Measurements from ENCODE around the gene EIF4G3. TPM values are rescaled to one million over a fixed set of nuclear protein-coding genes. Genes with fewer than 3 reads are reported as not detected.
A peak's percentile ranks its signal among the peaks of the same experiment; 100 is the strongest.

Gene EIF4G3
- polyA plus RNA-seq, 3 donors, result 5.1 to 34.2 (median 5.8) TPM

DNA sequence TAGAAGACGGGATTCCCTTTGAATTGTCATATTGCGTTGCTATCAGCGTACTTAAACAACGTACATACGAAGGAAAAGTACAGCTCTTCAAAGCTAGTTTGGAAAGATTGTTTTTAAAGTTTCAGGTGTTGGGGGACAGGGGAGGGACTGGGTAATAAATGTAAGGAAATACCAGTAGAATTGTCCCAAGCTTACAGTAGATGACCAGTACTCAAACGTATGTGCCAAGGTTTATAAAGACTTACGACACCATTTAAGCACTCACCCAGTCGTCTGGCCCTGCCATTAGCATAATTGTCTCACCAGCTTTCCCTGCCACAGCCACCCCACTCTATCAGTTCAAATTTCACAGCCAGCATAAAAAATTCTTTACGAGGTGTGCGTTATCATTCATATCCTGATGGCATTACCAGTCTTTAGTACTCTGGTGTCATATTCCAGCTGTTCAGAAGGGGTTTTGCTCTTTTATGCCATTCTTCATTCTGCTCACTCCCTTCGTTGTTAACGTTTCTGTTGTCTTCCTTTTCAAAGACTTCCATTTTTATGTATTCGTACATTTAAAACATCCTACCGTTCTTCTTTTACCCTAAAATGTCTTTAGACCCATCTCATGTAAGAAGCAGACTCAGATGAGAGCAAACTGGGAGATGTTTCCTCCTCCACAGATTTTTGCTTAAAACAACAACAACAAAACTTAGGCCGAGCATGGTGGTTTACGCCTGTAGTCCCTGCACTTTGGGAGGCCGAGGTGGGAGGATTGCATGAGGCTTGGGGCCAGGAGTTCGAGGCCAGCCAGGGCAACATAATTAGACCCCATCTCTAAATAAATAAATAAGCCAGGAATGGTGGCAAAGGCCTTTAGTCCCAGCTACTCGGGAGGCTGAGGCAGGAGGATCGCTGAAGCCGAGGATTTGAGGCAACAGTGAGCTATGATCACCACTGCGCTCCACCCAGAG, 388.6 kb downstream of the EIF4G3 start:
- DNase-seq, result peak; percentile 32 to 67 (median 65)
- H3K27ac Mint-ChIP-seq, result peak overlapping the region; percentile 92 to 96 (median 95)

More for the DNA sequence above, 388.6 kb downstream of the EIF4G3 start:
- H3K9me3 Mint-ChIP-seq, result no peaks in the 10 kb centered on the region
- intact Hi-C loops (cut with micrococcal nuclease), result loop anchor here in 1 of 2 donors (5.0 kb wide), 1 partner anchor 56 kb away; the partner anchor contains the start of gene SH2D5
- peaks cover 23 to 29% of the 10 kb centered on the region in 2 donors for H3K4me1 ChIP-seq (ENCODE audit: control insufficient read depth in 1 of 2, insufficient read depth in 2 of 2, low read length in 2 of 2)
- H3K27ac ChIP-seq (ENCODE audit: low read depth in 1 of 2, low read length in 2 of 2), result peak overlapping the region; percentile 90
- TF ChIP-seq, protein P1, sequence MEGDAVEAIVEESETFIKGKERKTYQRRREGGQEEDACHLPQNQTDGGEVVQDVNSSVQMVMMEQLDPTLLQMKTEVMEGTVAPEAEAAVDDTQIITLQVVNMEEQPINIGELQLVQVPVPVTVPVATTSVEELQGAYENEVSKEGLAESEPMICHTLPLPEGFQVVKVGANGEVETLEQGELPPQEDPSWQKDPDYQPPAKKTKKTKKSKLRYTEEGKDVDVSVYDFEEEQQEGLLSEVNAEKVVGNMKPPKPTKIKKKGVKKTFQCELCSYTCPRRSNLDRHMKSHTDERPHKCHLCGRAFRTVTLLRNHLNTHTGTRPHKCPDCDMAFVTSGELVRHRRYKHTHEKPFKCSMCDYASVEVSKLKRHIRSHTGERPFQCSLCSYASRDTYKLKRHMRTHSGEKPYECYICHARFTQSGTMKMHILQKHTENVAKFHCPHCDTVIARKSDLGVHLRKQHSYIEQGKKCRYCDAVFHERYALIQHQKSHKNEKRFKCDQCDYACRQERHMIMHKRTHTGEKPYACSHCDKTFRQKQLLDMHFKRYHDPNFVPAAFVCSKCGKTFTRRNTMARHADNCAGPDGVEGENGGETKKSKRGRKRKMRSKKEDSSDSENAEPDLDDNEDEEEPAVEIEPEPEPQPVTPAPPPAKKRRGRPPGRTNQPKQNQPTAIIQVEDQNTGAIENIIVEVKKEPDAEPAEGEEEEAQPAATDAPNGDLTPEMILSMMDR (IDR thresholded peaks at IDR 0.05), result no peak
- H3K79me2 ChIP-seq (ENCODE audit: insufficient read depth, low read length), result peaks cover 36% of the 10 kb centered on the region
- peak overlapping the region; percentile 83 for H3K4me2 ChIP-seq (replicated peaks; ENCODE audit: extremely low read depth, low read length, poor library complexity, severe bottlenecking)
- H3K4me1 Mint-ChIP-seq, result peaks cover 31% of the 10 kb centered on the region
- H4K20me1 ChIP-seq (ENCODE audit: insufficient read depth, low read length), result peaks cover 31% of the 10 kb centered on the region
- H2AFZ ChIP-seq (ENCODE audit: insufficient read depth, low read depth, low read length, poor library complexity, severe bottlenecking), result peak overlapping the region; percentile 97
- H3K9me3 ChIP-seq (replicated peaks in 1 of 2; ENCODE audit: control insufficient read depth in 1 of 2, insufficient read depth in 1 of 2, low read length in 2 of 2), result no peaks in the 10 kb centered on the region
- H3K36me3 ChIP-seq (replicated peaks in 1 of 2; ENCODE audit: control insufficient read depth in 1 of 2, insufficient read depth in 2 of 2, low read length in 2 of 2), result no peaks in the 10 kb centered on the region
- H3K27me3 Mint-ChIP-seq (ENCODE audit: low read depth in 3 of 3), result peaks cover 0 to 3% (median 0%) of the 10 kb centered on the region in 3 donors
- no peaks in the 10 kb centered on the region for H3K36me3 Mint-ChIP-seq
- H3K9ac ChIP-seq (ENCODE audit: insufficient read depth, low read length, poor library complexity, severe bottlenecking), result peak overlapping the region; percentile 91
- 49% methylated on average over 8 of the region's 22 CpGs for WGBS (ENCODE audit: insufficient coverage)
- peak overlapping the region; percentile 90 to 99 (median 93) for H3K4me3 ChIP-seq (replicated peaks in 1 of 3; ENCODE audit: low read depth in 2 of 3, low read length in 3 of 3)
- H3K4me3 Mint-ChIP-seq, result peak overlapping the region; percentile 93 to 95
- no peaks in the 10 kb centered on the region for H3K27me3 ChIP-seq (ENCODE audit: control insufficient read depth in 2 of 2, insufficient read depth in 2 of 2, low read length in 2 of 2)
